ENCODE data around the gene LKAAEAR1.

DNA sequence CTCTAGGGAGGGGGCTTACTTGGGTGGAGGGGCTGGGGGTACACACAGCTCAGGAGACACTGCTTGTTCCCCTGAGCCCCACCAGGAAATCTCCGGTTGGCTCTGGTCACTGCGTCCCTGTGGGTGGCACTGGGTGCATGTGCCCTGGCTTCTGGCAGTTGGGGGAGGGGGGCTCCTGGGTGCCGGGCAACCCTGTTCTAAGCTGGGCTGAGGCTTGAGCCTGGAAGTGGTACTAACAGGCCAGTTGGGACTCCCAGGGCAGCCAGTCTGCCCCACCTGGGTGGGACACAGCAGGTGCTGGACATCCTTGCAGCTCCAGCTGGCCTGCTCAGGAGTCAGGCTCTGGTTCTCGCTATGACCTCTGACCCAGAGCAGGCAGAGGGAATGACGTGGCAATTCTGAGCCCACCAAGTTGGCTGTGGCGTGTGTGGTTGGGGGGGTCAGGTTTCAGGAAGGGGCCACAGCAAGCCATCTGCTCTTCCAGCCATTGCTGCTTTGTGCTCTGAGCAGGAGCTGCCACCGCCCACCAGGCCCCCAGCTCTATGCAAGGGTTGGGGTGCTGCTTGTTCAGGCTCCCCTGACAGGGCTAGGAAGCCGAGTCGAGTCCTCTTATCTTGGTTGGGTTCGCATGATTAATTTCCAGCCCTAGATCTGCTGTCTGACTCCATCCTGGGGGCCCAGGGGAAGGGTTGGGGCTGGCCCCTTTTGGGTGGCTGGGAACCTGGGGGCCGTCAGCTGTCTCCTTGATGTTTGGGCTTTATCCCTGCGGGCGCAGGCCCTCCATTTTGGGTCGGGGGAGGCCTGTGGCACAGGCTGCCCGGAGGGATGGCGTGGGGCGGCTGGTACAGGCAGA lies 47.6 kb downstream of the LKAAEAR1 start:
- TF ChIP-seq, protein P1, sequence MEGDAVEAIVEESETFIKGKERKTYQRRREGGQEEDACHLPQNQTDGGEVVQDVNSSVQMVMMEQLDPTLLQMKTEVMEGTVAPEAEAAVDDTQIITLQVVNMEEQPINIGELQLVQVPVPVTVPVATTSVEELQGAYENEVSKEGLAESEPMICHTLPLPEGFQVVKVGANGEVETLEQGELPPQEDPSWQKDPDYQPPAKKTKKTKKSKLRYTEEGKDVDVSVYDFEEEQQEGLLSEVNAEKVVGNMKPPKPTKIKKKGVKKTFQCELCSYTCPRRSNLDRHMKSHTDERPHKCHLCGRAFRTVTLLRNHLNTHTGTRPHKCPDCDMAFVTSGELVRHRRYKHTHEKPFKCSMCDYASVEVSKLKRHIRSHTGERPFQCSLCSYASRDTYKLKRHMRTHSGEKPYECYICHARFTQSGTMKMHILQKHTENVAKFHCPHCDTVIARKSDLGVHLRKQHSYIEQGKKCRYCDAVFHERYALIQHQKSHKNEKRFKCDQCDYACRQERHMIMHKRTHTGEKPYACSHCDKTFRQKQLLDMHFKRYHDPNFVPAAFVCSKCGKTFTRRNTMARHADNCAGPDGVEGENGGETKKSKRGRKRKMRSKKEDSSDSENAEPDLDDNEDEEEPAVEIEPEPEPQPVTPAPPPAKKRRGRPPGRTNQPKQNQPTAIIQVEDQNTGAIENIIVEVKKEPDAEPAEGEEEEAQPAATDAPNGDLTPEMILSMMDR (conservative IDR thresholded peaks at IDR 0.05; ENCODE audit: low read depth in 2 of 2): no peak
- TF ChIP-seq EZH2 (IDR thresholded peaks at IDR 0.05; ENCODE audit: low read depth, unreplicated experiment) (no peak), POLR2AphosphoS5 (IDR thresholded peaks at IDR 0.05; ENCODE audit: low read depth) (no peak), EZH2phosphoT487 (IDR thresholded peaks at IDR 0.05; ENCODE audit: unreplicated experiment) (no peak), JUNB (IDR thresholded peaks at IDR 0.05; ENCODE audit: unreplicated experiment) (no peak), CREB1 (CRISPR knock-in tag; IDR thresholded peaks at IDR 0.05; ENCODE audit: low read depth) (no peak), STAT1 (IDR thresholded peaks at IDR 0.05; ENCODE audit: unreplicated experiment) (no peak), ZNF114 (CRISPR knock-in tag; IDR thresholded peaks at IDR 0.05) (no peak), NANOG (IDR thresholded peaks at IDR 0.05; ENCODE audit: borderline replicate concordance) (no peak), ZNF331 (CRISPR knock-in tag; IDR thresholded peaks at IDR 0.05; ENCODE audit: low read depth) (no peak)
- TF ChIP-seq, protein P2, sequence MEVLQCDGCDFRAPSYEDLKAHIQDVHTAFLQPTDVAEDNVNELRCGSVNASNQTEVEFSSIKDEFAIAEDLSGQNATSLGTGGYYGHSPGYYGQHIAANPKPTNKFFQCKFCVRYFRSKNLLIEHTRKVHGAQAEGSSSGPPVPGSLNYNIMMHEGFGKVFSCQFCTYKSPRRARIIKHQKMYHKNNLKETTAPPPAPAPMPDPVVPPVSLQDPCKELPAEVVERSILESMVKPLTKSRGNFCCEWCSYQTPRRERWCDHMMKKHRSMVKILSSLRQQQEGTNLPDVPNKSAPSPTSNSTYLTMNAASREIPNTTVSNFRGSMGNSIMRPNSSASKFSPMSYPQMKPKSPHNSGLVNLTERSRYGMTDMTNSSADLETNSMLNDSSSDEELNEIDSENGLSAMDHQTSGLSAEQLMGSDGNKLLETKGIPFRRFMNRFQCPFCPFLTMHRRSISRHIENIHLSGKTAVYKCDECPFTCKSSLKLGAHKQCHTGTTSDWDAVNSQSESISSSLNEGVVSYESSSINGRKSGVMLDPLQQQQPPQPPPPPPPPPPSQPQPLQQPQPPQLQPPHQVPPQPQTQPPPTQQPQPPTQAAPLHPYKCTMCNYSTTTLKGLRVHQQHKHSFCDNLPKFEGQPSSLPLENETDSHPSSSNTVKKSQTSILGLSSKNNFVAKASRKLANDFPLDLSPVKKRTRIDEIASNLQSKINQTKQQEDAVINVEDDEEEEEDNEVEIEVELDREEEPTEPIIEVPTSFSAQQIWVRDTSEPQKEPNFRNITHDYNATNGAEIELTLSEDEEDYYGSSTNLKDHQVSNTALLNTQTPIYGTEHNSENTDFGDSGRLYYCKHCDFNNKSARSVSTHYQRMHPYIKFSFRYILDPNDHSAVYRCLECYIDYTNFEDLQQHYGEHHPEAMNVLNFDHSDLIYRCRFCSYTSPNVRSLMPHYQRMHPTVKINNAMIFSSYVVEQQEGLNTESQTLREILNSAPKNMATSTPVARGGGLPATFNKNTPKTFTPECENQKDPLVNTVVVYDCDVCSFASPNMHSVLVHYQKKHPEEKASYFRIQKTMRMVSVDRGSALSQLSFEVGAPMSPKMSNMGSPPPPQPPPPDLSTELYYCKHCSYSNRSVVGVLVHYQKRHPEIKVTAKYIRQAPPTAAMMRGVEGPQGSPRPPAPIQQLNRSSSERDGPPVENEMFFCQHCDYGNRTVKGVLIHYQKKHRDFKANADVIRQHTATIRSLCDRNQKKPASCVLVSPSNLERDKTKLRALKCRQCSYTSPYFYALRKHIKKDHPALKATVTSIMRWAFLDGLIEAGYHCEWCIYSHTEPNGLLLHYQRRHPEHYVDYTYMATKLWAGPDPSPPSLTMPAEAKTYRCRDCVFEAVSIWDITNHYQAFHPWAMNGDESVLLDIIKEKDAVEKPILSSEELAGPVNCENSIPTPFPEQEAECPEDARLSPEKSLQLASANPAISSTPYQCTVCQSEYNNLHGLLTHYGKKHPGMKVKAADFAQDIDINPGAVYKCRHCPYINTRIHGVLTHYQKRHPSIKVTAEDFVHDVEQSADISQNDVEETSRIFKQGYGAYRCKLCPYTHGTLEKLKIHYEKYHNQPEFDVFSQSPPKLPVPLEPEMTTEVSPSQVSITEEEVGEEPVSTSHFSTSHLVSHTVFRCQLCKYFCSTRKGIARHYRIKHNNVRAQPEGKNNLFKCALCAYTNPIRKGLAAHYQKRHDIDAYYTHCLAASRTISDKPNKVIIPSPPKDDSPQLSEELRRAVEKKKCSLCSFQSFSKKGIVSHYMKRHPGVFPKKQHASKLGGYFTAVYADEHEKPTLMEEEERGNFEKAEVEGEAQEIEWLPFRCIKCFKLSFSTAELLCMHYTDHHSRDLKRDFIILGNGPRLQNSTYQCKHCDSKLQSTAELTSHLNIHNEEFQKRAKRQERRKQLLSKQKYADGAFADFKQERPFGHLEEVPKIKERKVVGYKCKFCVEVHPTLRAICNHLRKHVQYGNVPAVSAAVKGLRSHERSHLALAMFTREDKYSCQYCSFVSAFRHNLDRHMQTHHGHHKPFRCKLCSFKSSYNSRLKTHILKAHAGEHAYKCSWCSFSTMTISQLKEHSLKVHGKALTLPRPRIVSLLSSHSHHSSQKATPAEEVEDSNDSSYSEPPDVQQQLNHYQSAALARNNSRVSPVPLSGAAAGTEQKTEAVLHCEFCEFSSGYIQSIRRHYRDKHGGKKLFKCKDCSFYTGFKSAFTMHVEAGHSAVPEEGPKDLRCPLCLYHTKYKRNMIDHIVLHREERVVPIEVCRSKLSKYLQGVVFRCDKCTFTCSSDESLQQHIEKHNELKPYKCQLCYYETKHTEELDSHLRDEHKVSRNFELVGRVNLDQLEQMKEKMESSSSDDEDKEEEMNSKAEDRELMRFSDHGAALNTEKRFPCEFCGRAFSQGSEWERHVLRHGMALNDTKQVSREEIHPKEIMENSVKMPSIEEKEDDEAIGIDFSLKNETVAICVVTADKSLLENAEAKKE (CRISPR knock-in tag; IDR thresholded peaks at IDR 0.05): no peak
- TF ChIP-seq, protein P3, sequence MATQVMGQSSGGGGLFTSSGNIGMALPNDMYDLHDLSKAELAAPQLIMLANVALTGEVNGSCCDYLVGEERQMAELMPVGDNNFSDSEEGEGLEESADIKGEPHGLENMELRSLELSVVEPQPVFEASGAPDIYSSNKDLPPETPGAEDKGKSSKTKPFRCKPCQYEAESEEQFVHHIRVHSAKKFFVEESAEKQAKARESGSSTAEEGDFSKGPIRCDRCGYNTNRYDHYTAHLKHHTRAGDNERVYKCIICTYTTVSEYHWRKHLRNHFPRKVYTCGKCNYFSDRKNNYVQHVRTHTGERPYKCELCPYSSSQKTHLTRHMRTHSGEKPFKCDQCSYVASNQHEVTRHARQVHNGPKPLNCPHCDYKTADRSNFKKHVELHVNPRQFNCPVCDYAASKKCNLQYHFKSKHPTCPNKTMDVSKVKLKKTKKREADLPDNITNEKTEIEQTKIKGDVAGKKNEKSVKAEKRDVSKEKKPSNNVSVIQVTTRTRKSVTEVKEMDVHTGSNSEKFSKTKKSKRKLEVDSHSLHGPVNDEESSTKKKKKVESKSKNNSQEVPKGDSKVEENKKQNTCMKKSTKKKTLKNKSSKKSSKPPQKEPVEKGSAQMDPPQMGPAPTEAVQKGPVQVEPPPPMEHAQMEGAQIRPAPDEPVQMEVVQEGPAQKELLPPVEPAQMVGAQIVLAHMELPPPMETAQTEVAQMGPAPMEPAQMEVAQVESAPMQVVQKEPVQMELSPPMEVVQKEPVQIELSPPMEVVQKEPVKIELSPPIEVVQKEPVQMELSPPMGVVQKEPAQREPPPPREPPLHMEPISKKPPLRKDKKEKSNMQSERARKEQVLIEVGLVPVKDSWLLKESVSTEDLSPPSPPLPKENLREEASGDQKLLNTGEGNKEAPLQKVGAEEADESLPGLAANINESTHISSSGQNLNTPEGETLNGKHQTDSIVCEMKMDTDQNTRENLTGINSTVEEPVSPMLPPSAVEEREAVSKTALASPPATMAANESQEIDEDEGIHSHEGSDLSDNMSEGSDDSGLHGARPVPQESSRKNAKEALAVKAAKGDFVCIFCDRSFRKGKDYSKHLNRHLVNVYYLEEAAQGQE (IDR thresholded peaks at IDR 0.05; ENCODE audit: unreplicated experiment): no peak
- TF ChIP-seq, protein P4, sequence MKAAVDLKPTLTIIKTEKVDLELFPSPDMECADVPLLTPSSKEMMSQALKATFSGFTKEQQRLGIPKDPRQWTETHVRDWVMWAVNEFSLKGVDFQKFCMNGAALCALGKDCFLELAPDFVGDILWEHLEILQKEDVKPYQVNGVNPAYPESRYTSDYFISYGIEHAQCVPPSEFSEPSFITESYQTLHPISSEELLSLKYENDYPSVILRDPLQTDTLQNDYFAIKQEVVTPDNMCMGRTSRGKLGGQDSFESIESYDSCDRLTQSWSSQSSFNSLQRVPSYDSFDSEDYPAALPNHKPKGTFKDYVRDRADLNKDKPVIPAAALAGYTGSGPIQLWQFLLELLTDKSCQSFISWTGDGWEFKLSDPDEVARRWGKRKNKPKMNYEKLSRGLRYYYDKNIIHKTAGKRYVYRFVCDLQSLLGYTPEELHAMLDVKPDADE (IDR thresholded peaks at IDR 0.05): no peak
